Esophagus squamous epithelium (tissue), 4 donors: ENCODE measurements around the gene CAMK1D.

Source experiments
- CTCF ChIP-seq, 6 experiments: fragments of 450-650 bp in 4 of 6; fragments of 200-600 bp in 2 of 6; sonication (generic) in 2 of 6; IDR thresholded peaks; one replicate each; pipeline ENCODE4 v1.5.1; 2016 to 2019; ENCODE audit warnings: antibody characterized with exemption in 6 of 6, mild to moderate bottlenecking in 4 of 6, moderate library complexity in 4 of 6
- POLR2A ChIP-seq, 4 donors: fragments of 450-650 bp; IDR thresholded peaks; one replicate each; pipeline ENCODE4 v1.6.1; 2017; ENCODE audit warnings: antibody characterized with exemption in 4 of 4, mild to moderate bottlenecking in 4 of 4, moderate library complexity in 3 of 4

GRCh38 chr10:12397147-12397896 lies 48.0 kb downstream of the CAMK1D start:
- TF ChIP-seq CTCF (IDR thresholded peaks at IDR 0.05) (no peak), POLR2A (IDR thresholded peaks at IDR 0.05) (no peak)
